GM23338 (cell line): ENCODE data around the gene MFN1.
A peak's percentile ranks its signal among the peaks of the same experiment; 100 is the strongest.

ENCODE experiments used
- CTCF ChIP-seq, 2 experiments: fragments of 200-600 bp in 1 of 2; sonication (generic) in 1 of 2; conservative IDR thresholded peaks; 2 replicates each; pipeline versions ENCODE4 v1.5.1 to v1.6.1; 2016 to 2017; ENCODE audit warnings: antibody characterized with exemption in 2 of 2, low read depth in 2 of 2, mild to moderate bottlenecking in 2 of 2, moderate library complexity in 1 of 2
- EZH2 ChIP-seq: fragments of 200-600 bp; sonication (generic); IDR thresholded peaks from one replicate; pipeline ENCODE4 v1.8.0; 2017; ENCODE audit warnings: antibody characterized with exemption, mild to moderate bottlenecking, low read depth; ENCODE audit not compliant: unreplicated experiment
- EZH2phosphoT487 ChIP-seq: fragments of 200-600 bp; sonication (generic); IDR thresholded peaks from one replicate; pipeline ENCODE4 v1.8.1; 2018; ENCODE audit warnings: antibody characterized with exemption; ENCODE audit not compliant: unreplicated experiment
- REST ChIP-seq: IDR thresholded peaks from one replicate; pipeline ENCODE4 v1.6.1; 2018; ENCODE audit warnings: antibody characterized with exemption; ENCODE audit not compliant: unreplicated experiment

GRCh38 chr3:179321668-179322285, 25.7 kb upstream of the MFN1 start:
- peak; percentile 72 to 74 for TF ChIP-seq CTCF (conservative IDR thresholded peaks at IDR 0.05; ENCODE audit: low read depth in 2 of 2)
- TF ChIP-seq EZH2, result no peak
- TF ChIP-seq REST, result no peak
- no peak for TF ChIP-seq EZH2phosphoT487
